ENCODE data around the gene ELMO1.
"Not testable (repeated sequence)": the region's sequence is repeated elsewhere in the genome, so short reads cannot be mapped to it uniquely, and the experiment has no call there.

ELMO1 gene

GRCh38 chr7:37162106-37162505 is 286.6 kb downstream of the ELMO1 start:
- no peak for DNase-seq

- DNase-seq = no peak
Measured at GRCh38 chr7:37160656-37161055, 288.0 kb downstream of the ELMO1 start.

GRCh38 chr7:37153376-37153775 is 295.3 kb downstream of the ELMO1 start:
- no peak for DNase-seq

- no peak for DNase-seq
Measured at GRCh38 chr7:37151741-37152413, 296.8 kb downstream of the ELMO1 start.

- DNase-seq = peak; percentile 69
Measured at GRCh38 chr7:37150856-37151255, 297.8 kb downstream of the ELMO1 start.

GRCh38 chr7:37150180-37150579 is 298.5 kb downstream of the ELMO1 start:
- DNase-seq = no peak

GRCh38 chr7:37149773-37150124 is 298.9 kb downstream of the ELMO1 start:
- DNase-seq = no peak

- DNase-seq = no peak
Measured at GRCh38 chr7:37149051-37149772, 299.5 kb downstream of the ELMO1 start.

- DNase-seq = peak; percentile 44
Measured at GRCh38 chr7:37145682-37146081, 303.0 kb downstream of the ELMO1 start.

- DNase-seq = no peak
Measured at GRCh38 chr7:37144423-37144822, 304.2 kb downstream of the ELMO1 start.

- no peak for DNase-seq
Measured at GRCh38 chr7:37142958-37143357, 305.7 kb downstream of the ELMO1 start.

- DNase-seq = no peak
Measured at GRCh38 chr7:37141742-37142141, 306.9 kb downstream of the ELMO1 start.

- not testable (repeated sequence) for DNase-seq
Measured at GRCh38 chr7:37133902-37134301, 314.8 kb downstream of the ELMO1 start.

GRCh38 chr7:37131855-37132254 is 316.8 kb downstream of the ELMO1 start:
- no peak for DNase-seq

- DNase-seq = no peak
Measured at GRCh38 chr7:37129035-37129425, 319.6 kb downstream of the ELMO1 start.

GRCh38 chr7:37128327-37129034 is 320.2 kb downstream of the ELMO1 start:
- no peak for DNase-seq

- no peak for DNase-seq
Measured at GRCh38 chr7:37119296-37119860, 329.3 kb downstream of the ELMO1 start.

- no peak for DNase-seq
Measured at GRCh38 chr7:37118004-37118403, 330.7 kb downstream of the ELMO1 start.

- DNase-seq = no peak
Measured at GRCh38 chr7:37117292-37117691, 331.4 kb downstream of the ELMO1 start.

GRCh38 chr7:37116093-37116701 is 332.5 kb downstream of the ELMO1 start:
- no peak for DNase-seq

- no peak for DNase-seq
Measured at GRCh38 chr7:37113661-37114355, 334.9 kb downstream of the ELMO1 start.

- DNase-seq = no peak
Measured at GRCh38 chr7:37112876-37113275, 335.8 kb downstream of the ELMO1 start.

GRCh38 chr7:37112218-37112617 is 336.4 kb downstream of the ELMO1 start:
- DNase-seq = no peak
